Adrenal gland (tissue), 5 donors: ENCODE results near the gene CDY1.
"Not testable (repeated sequence)": the region's sequence is repeated elsewhere in the genome, so short reads cannot be mapped to it uniquely, and the experiment has no call there.

Source experiments
- CTCF ChIP-seq, 6 experiments: fragments of 450-650 bp in 4 of 6; fragments of 200-600 bp in 2 of 6; sonication (generic) in 1 of 6; IDR thresholded peaks; 1 replicate in 5 of 6; 2 replicates in 1 of 6; pipeline versions ENCODE4 v1.5.1 to v1.8.0; 2016 to 2021; ENCODE audit warnings: antibody characterized with exemption in 6 of 6, mild to moderate bottlenecking in 2 of 6, moderate library complexity in 1 of 6
- POLR2A ChIP-seq, 2 donors: fragments of 450-650 bp; IDR thresholded peaks; one replicate each; pipeline ENCODE4 v1.6.1; 2017; ENCODE audit warnings: antibody characterized with exemption in 2 of 2, mild to moderate bottlenecking in 2 of 2, moderate library complexity in 1 of 2
- donor health status: DM: no; HTN: no; CAD: no.

- not testable (repeated sequence) for TF ChIP-seq CTCF, POLR2A (IDR thresholded peaks at IDR 0.05)
These were observed 8.6 kb downstream of the CDY1 start for GRCh38 chrY:25630383-25631112.
